NCI-H510A treated with DMSO at 0.1 percent for 48 hours (cell line): Measurements from ENCODE around the gene KRTAP1-3.
"Not testable (repeated sequence)": the region's sequence is repeated elsewhere in the genome, so short reads cannot be mapped to it uniquely, and the experiment has no call there.

ENCODE experiments used
- DNase-seq: peaks from one replicate; lab custom pipeline; 2025; lab: John Stamatoyannopoulos, UW

Gene KRTAP1-3

GRCh38 chr17:41034346-41034935 is at the start of gene KRTAP1-3:
Gene KRTAP1-3 (minus strand): TSS chr17:41034874. CDS start chr17:41034821, 53 bp downstream.
- peak; percentile 42 for DNase-seq

GRCh38 chr17:41084100-41084856 is 49.6 kb upstream of the KRTAP1-3 start, which contains the start of gene KRTAP4-7:
Gene KRTAP4-7 (plus strand): TSS chr17:41084150. CDS start chr17:41084207, 57 bp downstream.
- DNase-seq, result not testable (repeated sequence)

GRCh38 chr17:41083427-41083826 is 48.8 kb upstream of the KRTAP1-3 start:
- not testable (repeated sequence) for DNase-seq

GRCh38 chr17:41082626-41083025 is 48.0 kb upstream of the KRTAP1-3 start:
- DNase-seq, result no peak

GRCh38 chr17:41076788-41077187 is 42.1 kb upstream of the KRTAP1-3 start:
- no peak for DNase-seq

GRCh38 chr17:41073676-41074075 is 39.0 kb upstream of the KRTAP1-3 start:
- DNase-seq, result no peak

GRCh38 chr17:41071606-41072360 is 37.1 kb upstream of the KRTAP1-3 start:
- DNase-seq, result no peak

GRCh38 chr17:41069031-41069430 is 34.4 kb upstream of the KRTAP1-3 start:
- DNase-seq, result no peak

GRCh38 chr17:41067281-41067680 is 32.6 kb upstream of the KRTAP1-3 start:
- no peak for DNase-seq

- DNase-seq, result no peak
Measured at GRCh38 chr17:41065829-41066624, 31.4 kb upstream of the KRTAP1-3 start, which contains the start of gene KRTAP2-4. Gene KRTAP2-4 (minus strand): TSS chr17:41065879. CDS start chr17:41065845, 34 bp downstream.

- not testable (repeated sequence) for DNase-seq
Measured at GRCh38 chr17:41065016-41065689, 30.5 kb upstream of the KRTAP1-3 start.

GRCh38 chr17:41064301-41064700 is 29.6 kb upstream of the KRTAP1-3 start:
- no peak for DNase-seq

GRCh38 chr17:41063449-41063848 is 28.8 kb upstream of the KRTAP1-3 start:
- no peak for DNase-seq

GRCh38 chr17:41061964-41062363 is 27.3 kb upstream of the KRTAP1-3 start:
- no peak for DNase-seq

- DNase-seq, result no peak
Measured at GRCh38 chr17:41060052-41060604, 25.5 kb upstream of the KRTAP1-3 start, which contains the start of gene KRTAP2-3. Gene KRTAP2-3 (minus strand): TSS chr17:41060114. CDS start chr17:41060050, 64 bp downstream.

GRCh38 chr17:41059276-41060051 is 24.8 kb upstream of the KRTAP1-3 start:
- not testable (repeated sequence) for DNase-seq

- DNase-seq, result no peak
Measured at GRCh38 chr17:41058741-41059140, 24.1 kb upstream of the KRTAP1-3 start.

- DNase-seq, result no peak
Measured at GRCh38 chr17:41057547-41057946, 22.9 kb upstream of the KRTAP1-3 start.

GRCh38 chr17:41055130-41055529 is 20.5 kb upstream of the KRTAP1-3 start, which contains the start of gene KRTAP2-2:
Gene KRTAP2-2 (minus strand): TSS chr17:41055230. CDS start chr17:41055211, 19 bp downstream.
- not testable (repeated sequence) for DNase-seq

GRCh38 chr17:41054556-41054955 is 19.9 kb upstream of the KRTAP1-3 start:
- DNase-seq, result not testable (repeated sequence)
